Body of pancreas (tissue), 4 donors: ENCODE data around the gene TRAF3. TPM values are rescaled to one million over a fixed set of nuclear protein-coding genes. Genes with fewer than 3 reads are reported as not detected.

Experiments used
- ATAC-seq: fragments of 150-250 bp; one replicate; pipeline ENCODE4 v1.9.1; 2016
- DNase-seq, 4 donors: peaks; one replicate each; pipeline ENCODE4 v3.0.0-alpha.2; 2019
- H3K27ac ChIP-seq, 4 donors: fragments of 200-600 bp; sonication (generic); 1 replicate in 3 of 4; 2 replicates in 1 of 4; pipeline versions ENCODE4 v1.5.1 to v1.6.1; 2016 to 2019; ENCODE audit warnings: mild to moderate bottlenecking in 1 of 4, mixed read lengths in 1 of 4, moderate library complexity in 1 of 4
- H3K27me3 ChIP-seq, 2 donors: fragments of 200-600 bp; sonication (generic); one replicate each; pipeline ENCODE4 v1.6.0; 2016; ENCODE audit warnings: mild to moderate bottlenecking in 1 of 2
- H3K36me3 ChIP-seq, 2 donors: fragments of 200-600 bp; sonication (generic); replicated peaks in 1 of 2; 2 replicates each; pipeline ENCODE4 v1.5.1; 2016; ENCODE audit warnings: low read depth in 2 of 2; ENCODE audit not compliant: insufficient read depth in 1 of 2
- H3K4me1 ChIP-seq: fragments of 200-600 bp; sonication (generic); one replicate; pipeline ENCODE4 v1.6.0; 2016
- H3K4me3 ChIP-seq, 2 donors: fragments of 200-600 bp; sonication (generic); 1 replicate in 1 of 2; 2 replicates in 1 of 2; pipeline ENCODE4 v1.5.1; 2016 to 2019
- H3K9me3 ChIP-seq, 3 donors: fragments of 200-600 bp; sonication (generic); 1 replicate in 2 of 3; 2 replicates in 1 of 3; pipeline ENCODE4 v1.5.1; 2016
- POLR2A ChIP-seq, 3 donors: fragments of 450-650 bp; IDR thresholded peaks; one replicate each; pipeline ENCODE4 v1.6.1; 2016; ENCODE audit warnings: antibody characterized with exemption in 3 of 3, mild to moderate bottlenecking in 2 of 3
- WGBS, 2 donors: methylation state at CpG; one replicate each; pipeline ENCODE4 v1.1.5; 2017; 5-methylcytosine and 5-hydroxymethylcytosine counted together
- intact Hi-C: fragments of 100-400 bp; cut with DNase I; formaldehyde crosslinking; loops from one replicate; pipeline ENCODE4 v1.15.1; 2023
- total RNA-seq, 2 donors: library from RNA; depleted of rRNA; stranded (reverse); fragments of >200 nt; gene quantifications; one replicate each; pipeline ENCODE4 v1.1.0, GENCODE V29; 2016
- TF ChIP-seq, protein P1 (sequence below), 7 experiments: fragments of 450-650 bp in 4 of 7; fragments of 200-600 bp in 3 of 7; sonication (generic) in 3 of 7; IDR thresholded peaks; one replicate each; pipeline ENCODE4 v1.5.1; 2016 to 2019; ENCODE audit warnings: antibody characterized with exemption in 7 of 7

TRAF3 gene
- total RNA-seq, 2 donors from 2014 or later, result 10.4 to 22.7 TPM

DNA sequence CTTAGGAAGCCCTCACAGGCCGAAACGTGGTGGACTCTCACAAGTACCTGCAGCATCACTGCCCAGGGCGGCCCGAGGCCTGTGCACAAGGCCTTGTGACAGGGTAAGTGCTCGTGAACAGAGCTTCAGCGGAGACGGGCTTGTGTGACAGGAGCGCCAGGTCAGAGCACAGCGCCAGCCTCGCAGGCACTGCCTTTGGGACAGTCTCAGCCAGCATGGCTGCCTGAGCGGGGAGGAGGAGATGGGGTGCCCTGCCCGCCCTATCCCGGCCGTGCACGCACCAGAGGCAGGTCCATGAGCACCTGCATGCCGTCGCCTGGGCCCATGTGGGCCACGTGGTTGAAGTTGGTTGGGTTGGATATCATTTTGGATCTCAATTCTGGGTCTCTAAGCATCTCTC lies 162.1 kb downstream of the TRAF3 start:
- Histone ChIP-seq H3K4me1 (no peaks in the 10 kb centered on the region), H3K9me3 (no peaks in the 10 kb centered on the region), H3K36me3 (peaks cover 10 to 38% of the 10 kb centered on the region in 2 donors), H3K27me3 (no peaks in the 10 kb centered on the region), H3K27ac (no peak overlapping the region), H3K4me3 (no peak overlapping the region)
- 90 to 91% methylated on average over 15 to 16 of the region's 18 CpGs for WGBS, 2 donors
- TF ChIP-seq, protein P1, sequence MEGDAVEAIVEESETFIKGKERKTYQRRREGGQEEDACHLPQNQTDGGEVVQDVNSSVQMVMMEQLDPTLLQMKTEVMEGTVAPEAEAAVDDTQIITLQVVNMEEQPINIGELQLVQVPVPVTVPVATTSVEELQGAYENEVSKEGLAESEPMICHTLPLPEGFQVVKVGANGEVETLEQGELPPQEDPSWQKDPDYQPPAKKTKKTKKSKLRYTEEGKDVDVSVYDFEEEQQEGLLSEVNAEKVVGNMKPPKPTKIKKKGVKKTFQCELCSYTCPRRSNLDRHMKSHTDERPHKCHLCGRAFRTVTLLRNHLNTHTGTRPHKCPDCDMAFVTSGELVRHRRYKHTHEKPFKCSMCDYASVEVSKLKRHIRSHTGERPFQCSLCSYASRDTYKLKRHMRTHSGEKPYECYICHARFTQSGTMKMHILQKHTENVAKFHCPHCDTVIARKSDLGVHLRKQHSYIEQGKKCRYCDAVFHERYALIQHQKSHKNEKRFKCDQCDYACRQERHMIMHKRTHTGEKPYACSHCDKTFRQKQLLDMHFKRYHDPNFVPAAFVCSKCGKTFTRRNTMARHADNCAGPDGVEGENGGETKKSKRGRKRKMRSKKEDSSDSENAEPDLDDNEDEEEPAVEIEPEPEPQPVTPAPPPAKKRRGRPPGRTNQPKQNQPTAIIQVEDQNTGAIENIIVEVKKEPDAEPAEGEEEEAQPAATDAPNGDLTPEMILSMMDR (IDR thresholded peaks at IDR 0.05), result no peak
- TF ChIP-seq POLR2A (IDR thresholded peaks at IDR 0.05), result no peak
- ATAC-seq (no peak), DNase-seq (no peak)
- intact Hi-C loops, result no loop called here

DNA sequence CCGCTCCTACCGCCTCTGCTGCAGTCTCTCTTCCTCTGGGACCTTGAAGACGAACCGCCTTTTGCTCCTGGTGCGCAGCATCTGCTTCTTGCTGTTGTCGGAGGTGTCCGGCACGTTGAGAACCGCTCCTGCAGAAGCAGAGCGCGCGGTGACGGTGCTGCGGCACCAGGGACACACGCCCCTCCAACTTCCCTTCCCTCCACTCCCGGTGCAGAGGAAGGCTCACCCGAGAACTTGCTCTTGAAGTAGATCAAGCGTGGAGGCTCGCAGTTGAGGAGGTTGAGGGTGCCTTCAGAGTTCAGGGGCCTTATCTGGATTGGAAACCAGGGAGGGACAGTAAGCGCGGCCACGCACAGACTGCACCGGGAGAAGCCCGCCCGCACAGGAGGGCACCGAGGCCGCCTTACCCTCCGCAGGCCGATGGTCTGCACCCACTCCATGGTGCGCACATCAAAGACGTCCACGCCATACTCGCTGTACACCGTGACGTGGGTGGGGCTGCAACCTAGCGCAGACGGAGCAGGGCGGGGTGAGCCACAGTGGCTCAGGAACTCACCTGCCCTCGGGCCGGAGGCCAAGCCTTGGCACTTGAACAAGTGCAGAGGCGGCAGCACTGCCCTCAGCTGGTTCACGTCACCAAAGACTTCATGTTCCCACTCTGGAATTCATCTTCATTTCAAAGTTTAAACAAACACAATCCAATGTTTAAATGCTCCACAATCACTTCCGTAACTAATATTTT lies 162.7 kb downstream of the TRAF3 start:
- Histone ChIP-seq H3K27me3 (no peaks in the 10 kb centered on the region), H3K9me3 (no peaks in the 10 kb centered on the region), H3K27ac (no peak overlapping the region), H3K36me3 (peaks cover 10 to 40% of the 10 kb centered on the region in 2 donors), H3K4me3 (no peak overlapping the region), H3K4me1 (no peaks in the 10 kb centered on the region)
- 93% methylated on average over 41 to 43 of the region's 43 CpGs for WGBS, 2 donors
- intact Hi-C loops, result no loop called here
- DNase-seq, result no peak
- ATAC-seq, result peak; percentile 16
- TF ChIP-seq POLR2A (IDR thresholded peaks at IDR 0.05), result no peak
- TF ChIP-seq, protein P1 (IDR thresholded peaks at IDR 0.05), result no peak

- TF ChIP-seq POLR2A (IDR thresholded peaks at IDR 0.05), result no peak
- TF ChIP-seq, protein P1 (IDR thresholded peaks at IDR 0.05), result no peak
- H3K4me1 ChIP-seq, result no peaks in the 10 kb centered on the region
- H3K4me3 ChIP-seq, result no peak overlapping the region
- intact Hi-C loops, result no loop called here
- 79 to 87% methylated on average over 2 to 19 of the region's 19 CpGs for WGBS, 2 donors
- H3K9me3 ChIP-seq, result no peaks in the 10 kb centered on the region
- no peak for DNase-seq
- peaks cover 17 to 48% of the 10 kb centered on the region in 2 donors for H3K36me3 ChIP-seq
- H3K27ac ChIP-seq, result no peak overlapping the region
- ATAC-seq, result no peak
- no peaks in the 10 kb centered on the region for H3K27me3 ChIP-seq
These were observed 163.6 kb downstream of the TRAF3 start for GRCh38 chr14:102940729-102941362.

DNA sequence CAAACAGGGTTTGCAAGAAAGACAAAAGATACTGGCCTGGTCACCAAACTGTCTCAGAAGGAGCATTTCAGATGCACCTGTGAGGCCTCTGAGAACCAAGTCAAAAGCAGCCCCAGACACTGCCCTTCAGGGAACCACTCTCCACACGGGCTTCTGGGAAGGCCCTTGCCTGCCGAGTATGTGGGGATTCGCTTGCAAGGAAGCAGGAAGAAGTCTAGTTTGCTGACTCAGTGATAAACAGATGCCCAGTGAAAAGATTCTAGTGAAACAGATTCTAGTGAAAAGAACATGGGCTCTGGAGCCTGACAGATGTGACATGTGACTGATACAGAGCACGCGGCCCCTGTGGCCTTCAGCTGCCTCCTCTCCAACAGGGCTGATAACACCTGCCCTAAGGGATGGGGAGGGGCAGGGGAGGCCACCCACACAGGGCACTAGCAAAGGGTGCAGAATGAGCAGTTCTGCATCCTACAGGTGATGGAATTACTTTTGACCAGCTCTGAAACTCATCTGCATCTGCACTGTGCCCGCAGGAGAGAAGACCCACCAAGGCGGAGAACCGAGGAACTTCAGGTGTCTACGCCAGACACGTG lies 164.3 kb downstream of the TRAF3 start:
- no peak overlapping the region for H3K4me3 ChIP-seq
- H3K27ac ChIP-seq, result no peak overlapping the region
- peaks cover 18 to 52% of the 10 kb centered on the region in 2 donors for H3K36me3 ChIP-seq
- ATAC-seq (no peak), DNase-seq (no peak)
- no peaks in the 10 kb centered on the region for H3K9me3 ChIP-seq
- WGBS, 2 donors, result 73 to 74% methylated on average over 10 of the region's 10 CpGs
- intact Hi-C loops, result no loop called here
- H3K27me3 ChIP-seq, result no peaks in the 10 kb centered on the region
- no peaks in the 10 kb centered on the region for H3K4me1 ChIP-seq
- TF ChIP-seq, protein P1 (IDR thresholded peaks at IDR 0.05), result no peak
- TF ChIP-seq POLR2A (IDR thresholded peaks at IDR 0.05), result no peak
